DMS53 (cell line): ENCODE data around the gene ABL2.
A peak's percentile ranks its signal among the peaks of the same experiment; 100 is the strongest.
"Not testable (repeated sequence)": the region's sequence is repeated elsewhere in the genome, so short reads cannot be mapped to it uniquely, and the experiment has no call there.

Experiments used
- DNase-seq: peaks from one replicate; lab custom pipeline; 2025; lab: John Stamatoyannopoulos, UW

ABL2 gene

GRCh38 chr1:179169616-179170467 is 59.6 kb downstream of the ABL2 start:
- DNase-seq: no peak

- no peak for DNase-seq
Measured at GRCh38 chr1:179168536-179168935, 60.9 kb downstream of the ABL2 start.

- DNase-seq: no peak
Measured at GRCh38 chr1:179167955-179168354, 61.5 kb downstream of the ABL2 start.

- DNase-seq: no peak
Measured at GRCh38 chr1:179167418-179167777, 62.1 kb downstream of the ABL2 start.

- no peak for DNase-seq
Measured at GRCh38 chr1:179166663-179167417, 62.6 kb downstream of the ABL2 start.

GRCh38 chr1:179164494-179164893 is 65.0 kb downstream of the ABL2 start:
- DNase-seq: no peak

- DNase-seq: no peak
Measured at GRCh38 chr1:179156708-179157107, 72.8 kb downstream of the ABL2 start.

- DNase-seq: no peak
Measured at GRCh38 chr1:179156026-179156425, 73.5 kb downstream of the ABL2 start.

GRCh38 chr1:179155615-179156014 is 73.9 kb downstream of the ABL2 start:
- DNase-seq: no peak

GRCh38 chr1:179154437-179154836 is 75.0 kb downstream of the ABL2 start:
- no peak for DNase-seq

- no peak for DNase-seq
Measured at GRCh38 chr1:179153217-179153616, 76.3 kb downstream of the ABL2 start.

- DNase-seq: peak; percentile 6
Measured at GRCh38 chr1:179151908-179152682, 77.4 kb downstream of the ABL2 start.

- DNase-seq: no peak
Measured at GRCh38 chr1:179146911-179147310, 82.6 kb downstream of the ABL2 start.

GRCh38 chr1:179146476-179146875 is 83.0 kb downstream of the ABL2 start:
- no peak for DNase-seq

- no peak for DNase-seq
Measured at GRCh38 chr1:179145521-179145920, 84.0 kb downstream of the ABL2 start.

- no peak for DNase-seq
Measured at GRCh38 chr1:179144626-179145025, 84.9 kb downstream of the ABL2 start.

GRCh38 chr1:179143322-179143721 is 86.2 kb downstream of the ABL2 start:
- no peak for DNase-seq

GRCh38 chr1:179142889-179143299 is 86.6 kb downstream of the ABL2 start:
- DNase-seq: no peak

GRCh38 chr1:179141592-179142251 is 87.8 kb downstream of the ABL2 start:
- DNase-seq: no peak

- not testable (repeated sequence) for DNase-seq
Measured at GRCh38 chr1:179138755-179139154, 90.7 kb downstream of the ABL2 start.

- DNase-seq: no peak
Measured at GRCh38 chr1:179137617-179138255, 91.7 kb downstream of the ABL2 start.
